ENCODE results near the gene SIMC1.

The SIMC1 gene

GRCh38 chr5:176386491-176386890 is 148.3 kb downstream of the SIMC1 start:
- Histone ChIP-seq H3K9me3 (ENCODE audit: low read length) (no peaks in the 10 kb centered on the region), H3K4me1 (ENCODE audit: insufficient read depth, low read length) (peaks cover 19% of the 10 kb centered on the region), H2AFZ (ENCODE audit: low read depth, low read length) (no peak overlapping the region), H3K36me3 (ENCODE audit: insufficient read depth, low read length) (peaks cover 47% of the 10 kb centered on the region), H3K27me3 (ENCODE audit: insufficient read depth, low read length) (no peaks in the 10 kb centered on the region), H3K4me3 (ENCODE audit: low read length) (no peak overlapping the region)

GRCh38 chr5:176387384-176387925 is 149.2 kb downstream of the SIMC1 start:
- Histone ChIP-seq H3K4me3 (ENCODE audit: low read length) (peak overlapping the region; percentile 69), H3K4me1 (ENCODE audit: insufficient read depth, low read length) (peaks cover 19% of the 10 kb centered on the region), H3K27me3 (ENCODE audit: insufficient read depth, low read length) (no peaks in the 10 kb centered on the region), H3K9me3 (ENCODE audit: low read length) (no peaks in the 10 kb centered on the region), H3K36me3 (ENCODE audit: insufficient read depth, low read length) (peaks cover 48% of the 10 kb centered on the region), H2AFZ (ENCODE audit: low read depth, low read length) (no peak overlapping the region)

GRCh38 chr5:176388003-176388443 is 149.8 kb downstream of the SIMC1 start:
- H3K4me1 ChIP-seq (ENCODE audit: insufficient read depth, low read length), result peaks cover 19% of the 10 kb centered on the region
- no peaks in the 10 kb centered on the region for H3K9me3 ChIP-seq (ENCODE audit: low read length)
- H3K27me3 ChIP-seq (ENCODE audit: insufficient read depth, low read length), result no peaks in the 10 kb centered on the region
- H2AFZ ChIP-seq (ENCODE audit: low read depth, low read length), result no peak overlapping the region
- H3K36me3 ChIP-seq (ENCODE audit: insufficient read depth, low read length), result peaks cover 45% of the 10 kb centered on the region
- peak overlapping the region; percentile 69 for H3K4me3 ChIP-seq (ENCODE audit: low read length)

- Histone ChIP-seq H3K4me1 (ENCODE audit: insufficient read depth, low read length) (peaks cover 19% of the 10 kb centered on the region), H2AFZ (ENCODE audit: low read depth, low read length) (peak within 1 kb of the TSS; percentile 35), H3K36me3 (ENCODE audit: insufficient read depth, low read length) (peaks cover 44% of the 10 kb centered on the region), H3K9me3 (ENCODE audit: low read length) (no peaks in the 10 kb centered on the region), H3K27me3 (ENCODE audit: insufficient read depth, low read length) (no peaks in the 10 kb centered on the region), H3K4me3 (ENCODE audit: low read length) (peak within 1 kb of the TSS; percentile 69)
Observed at GRCh38 chr5:176388444-176389134, 150.4 kb downstream of the SIMC1 start, which contains the start of the genes HIGD2A and NOP16. HIGD2A (plus strand) TSS chr5:176388751; CDS start chr5:176388820, 69 bp downstream. NOP16 (minus strand) TSS chr5:176388598; CDS start chr5:176388539, 59 bp downstream.

GRCh38 chr5:176389135-176390123 is 151.2 kb downstream of the SIMC1 start:
- peaks cover 36% of the 10 kb centered on the region for H3K36me3 ChIP-seq (ENCODE audit: insufficient read depth, low read length)
- H3K27me3 ChIP-seq (ENCODE audit: insufficient read depth, low read length), result no peaks in the 10 kb centered on the region
- H3K4me3 ChIP-seq (ENCODE audit: low read length), result peak overlapping the region; percentile 69
- H3K4me1 ChIP-seq (ENCODE audit: insufficient read depth, low read length), result peaks cover 19% of the 10 kb centered on the region
- H3K9me3 ChIP-seq (ENCODE audit: low read length), result no peaks in the 10 kb centered on the region
- peak overlapping the region; percentile 35 for H2AFZ ChIP-seq (ENCODE audit: low read depth, low read length)

GRCh38 chr5:176391479-176391878 is 153.3 kb downstream of the SIMC1 start:
- no peak overlapping the region for H2AFZ ChIP-seq (ENCODE audit: low read depth, low read length)
- peaks cover 19% of the 10 kb centered on the region for H3K4me1 ChIP-seq (ENCODE audit: insufficient read depth, low read length)
- H3K4me3 ChIP-seq (ENCODE audit: low read length), result no peak overlapping the region
- peaks cover 32% of the 10 kb centered on the region for H3K36me3 ChIP-seq (ENCODE audit: insufficient read depth, low read length)
- no peaks in the 10 kb centered on the region for H3K9me3 ChIP-seq (ENCODE audit: low read length)
- H3K27me3 ChIP-seq (ENCODE audit: insufficient read depth, low read length), result no peaks in the 10 kb centered on the region

- Histone ChIP-seq H3K9me3 (ENCODE audit: low read length) (no peaks in the 10 kb centered on the region), H3K36me3 (ENCODE audit: insufficient read depth, low read length) (peaks cover 32% of the 10 kb centered on the region), H3K27me3 (ENCODE audit: insufficient read depth, low read length) (no peaks in the 10 kb centered on the region), H2AFZ (ENCODE audit: low read depth, low read length) (no peak overlapping the region), H3K4me1 (ENCODE audit: insufficient read depth, low read length) (peaks cover 16% of the 10 kb centered on the region), H3K4me3 (ENCODE audit: low read length) (no peak overlapping the region)
Observed at GRCh38 chr5:176391999-176392398, 153.8 kb downstream of the SIMC1 start.

- H3K4me1 ChIP-seq (ENCODE audit: insufficient read depth, low read length), result peaks cover 11% of the 10 kb centered on the region
- no peak overlapping the region for H3K4me3 ChIP-seq (ENCODE audit: low read length)
- no peak overlapping the region for H2AFZ ChIP-seq (ENCODE audit: low read depth, low read length)
- no peaks in the 10 kb centered on the region for H3K9me3 ChIP-seq (ENCODE audit: low read length)
- H3K36me3 ChIP-seq (ENCODE audit: insufficient read depth, low read length), result peaks cover 32% of the 10 kb centered on the region
- H3K27me3 ChIP-seq (ENCODE audit: insufficient read depth, low read length), result no peaks in the 10 kb centered on the region
Observed at GRCh38 chr5:176392526-176392925, 154.3 kb downstream of the SIMC1 start.

- H3K27me3 ChIP-seq (ENCODE audit: insufficient read depth, low read length), result no peaks in the 10 kb centered on the region
- no peak overlapping the region for H3K4me3 ChIP-seq (ENCODE audit: low read length)
- no peaks in the 10 kb centered on the region for H3K9me3 ChIP-seq (ENCODE audit: low read length)
- H3K36me3 ChIP-seq (ENCODE audit: insufficient read depth, low read length), result peaks cover 32% of the 10 kb centered on the region
- H3K4me1 ChIP-seq (ENCODE audit: insufficient read depth, low read length), result peaks cover 4% of the 10 kb centered on the region
- no peak overlapping the region for H2AFZ ChIP-seq (ENCODE audit: low read depth, low read length)
Observed at GRCh38 chr5:176394096-176394495, 155.9 kb downstream of the SIMC1 start.

GRCh38 chr5:176394881-176395675 is 156.9 kb downstream of the SIMC1 start:
- no peaks in the 10 kb centered on the region for H3K4me1 ChIP-seq (ENCODE audit: insufficient read depth, low read length)
- no peak overlapping the region for H2AFZ ChIP-seq (ENCODE audit: low read depth, low read length)
- no peaks in the 10 kb centered on the region for H3K27me3 ChIP-seq (ENCODE audit: insufficient read depth, low read length)
- H3K9me3 ChIP-seq (ENCODE audit: low read length), result no peaks in the 10 kb centered on the region
- H3K36me3 ChIP-seq (ENCODE audit: insufficient read depth, low read length), result peaks cover 32% of the 10 kb centered on the region
- H3K4me3 ChIP-seq (ENCODE audit: low read length), result no peak overlapping the region
